Measurements from ENCODE around the gene HFE. TPM values are rescaled to one million over a fixed set of nuclear protein-coding genes. Genes with fewer than 3 reads are reported as not detected.

Gene HFE
- total and polyA plus RNA-seq, 3 experiments from 2014 or later, result 0.37 to 4.8 (median 1.1) TPM

DNA sequence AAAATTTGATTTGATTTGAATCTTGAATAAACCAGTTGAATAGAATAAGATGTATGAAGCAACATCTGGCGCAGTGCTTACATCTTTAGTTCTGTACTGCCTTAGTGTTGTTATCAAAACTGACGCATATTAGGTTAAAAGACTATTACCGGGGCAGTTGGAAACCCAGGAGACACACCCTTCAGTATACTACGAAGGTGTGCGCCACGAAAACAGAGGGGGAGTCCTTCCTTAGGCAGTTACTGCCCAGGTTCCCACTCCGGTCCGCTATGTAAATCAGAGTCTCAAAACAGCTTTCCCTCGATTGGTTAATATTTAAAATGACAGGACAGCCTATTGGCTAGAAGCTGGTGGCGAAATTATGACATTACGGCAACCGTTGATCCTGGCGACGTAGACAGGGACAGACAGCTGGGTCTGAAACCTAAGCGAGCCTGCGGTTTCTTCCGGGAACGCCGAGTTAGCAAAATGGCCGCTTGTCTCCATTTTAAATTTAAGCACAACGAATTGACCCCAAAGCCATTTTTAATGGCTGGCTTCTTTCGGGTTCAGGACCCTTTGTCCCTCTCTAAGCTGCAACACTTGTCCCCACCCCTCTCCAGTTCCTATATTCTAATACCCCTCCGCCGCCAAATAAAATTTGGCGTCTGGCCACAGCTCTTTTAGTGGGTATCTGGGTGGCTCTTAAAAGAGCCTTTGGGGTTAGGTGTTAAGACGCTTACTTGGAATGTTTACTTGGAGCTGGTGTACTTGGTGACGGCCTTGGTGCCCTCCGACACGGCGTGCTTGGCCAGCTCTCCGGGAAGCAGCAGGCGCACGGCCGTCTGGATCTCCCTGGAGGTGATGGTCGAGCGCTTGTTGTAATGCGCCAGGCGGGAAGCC, 35.8 kb downstream of the HFE start:
- Mint-ChIP-seq H3K27me3 (peaks cover 0 to 10% of the 10 kb centered on the region in 2 donors), H3K4me3 (peak overlapping the region; percentile 92 to 100 (median 97)), H3K27ac (peak overlapping the region; percentile 95 to 99 (median 98)), H3K9me3 (peaks cover 0 to 4% (median 0%) of the 10 kb centered on the region in 5 donors), H3K4me1 (peaks cover 30 to 40% (median 38%) of the 10 kb centered on the region in 3 donors), H3K36me3 (peaks cover 0 to 50% (median 4%) of the 10 kb centered on the region in 3 donors)
- ChIA-PET CTCF (interaction anchor here (0.7 to 6.4 kb wide), 24 partner anchors 10 to 1749 kb away, joined by 3 to 174 read pairs (median 9); a partner anchor contains a TSS), POLR2A (interaction anchor here (0.5 to 8.4 kb wide), 47 partner anchors 13 to 1770 kb away, joined by 3 to 958 read pairs (median 16); partner anchors contain the start of genes HFE and HMGN4)
- peak overlapping the region; percentile 97 for H3K27ac ChIP-seq (ENCODE audit: low read depth, low read length)
- no peaks in the 10 kb centered on the region for H3K36me3 ChIP-seq (ENCODE audit: insufficient read depth, low read length)
- H3K4me1 ChIP-seq (ENCODE audit: insufficient read depth, low read length), result peaks cover 26% of the 10 kb centered on the region
- H3K4me3 ChIP-seq (ENCODE audit: low read length), result peak overlapping the region; percentile 90
- H3K27me3 ChIP-seq (ENCODE audit: insufficient read depth, low read length, poor library complexity, severe bottlenecking), result no peaks in the 10 kb centered on the region
- H3K9me3 ChIP-seq (ENCODE audit: low read length), result no peaks in the 10 kb centered on the region
- DNase-seq, result peak; percentile 79 to 97 (median 95)

- H3K36me3 ChIP-seq (ENCODE audit: insufficient read depth, low read length), result no peaks in the 10 kb centered on the region
- peaks cover 31% of the 10 kb centered on the region for H3K4me1 ChIP-seq (ENCODE audit: insufficient read depth, low read length)
- DNase-seq, result peak in 3 of 5 donors; percentile 62 to 93 (median 71)
- H3K9me3 ChIP-seq (ENCODE audit: low read length), result no peaks in the 10 kb centered on the region
- H3K27me3 ChIP-seq (ENCODE audit: insufficient read depth, low read length, poor library complexity, severe bottlenecking), result no peaks in the 10 kb centered on the region
- Mint-ChIP-seq H3K4me1 (peaks cover 36 to 45% (median 43%) of the 10 kb centered on the region in 3 donors), H3K27ac (peak overlapping the region; percentile 95 to 99 (median 98)), H3K27me3 (peaks cover 0 to 10% of the 10 kb centered on the region in 2 donors), H3K9me3 (peaks cover 0 to 4% (median 0%) of the 10 kb centered on the region in 5 donors), H3K4me3 (peak overlapping the region; percentile 92 to 100 (median 97)), H3K36me3 (peaks cover 0 to 56% (median 7%) of the 10 kb centered on the region in 3 donors)
- CTCF ChIA-PET, result interaction anchor here (0.7 to 6.4 kb wide), 26 partner anchors 10 to 1748 kb away, joined by 3 to 174 read pairs (median 8); a partner anchor contains a TSS
- POLR2A ChIA-PET, result interaction anchor here (0.6 to 8.4 kb wide), 50 partner anchors 12 to 1769 kb away, joined by 3 to 958 read pairs (median 15); partner anchors contain the start of genes HFE and HMGN4
- peak overlapping the region; percentile 97 for H3K27ac ChIP-seq (ENCODE audit: low read depth, low read length)
- H3K4me3 ChIP-seq (ENCODE audit: low read length), result peak overlapping the region; percentile 90
These were observed 36.4 kb downstream of the HFE start for GRCh38 chr6:26123675-26123946.

GRCh38 chr6:26123947-26124780, 36.9 kb downstream of the HFE start:
- peaks cover 0 to 58% (median 8%) of the 10 kb centered on the region in 3 donors for H3K36me3 Mint-ChIP-seq
- CTCF ChIA-PET, result interaction anchor here (0.7 to 6.4 kb wide), 30 partner anchors 9 to 1771 kb away, joined by 3 to 174 read pairs (median 8); a partner anchor contains a TSS
- H3K4me3 ChIP-seq (ENCODE audit: low read length), result peak overlapping the region; percentile 90
- peak in 4 of 5 donors; percentile 44 to 93 (median 70) for DNase-seq
- no peaks in the 10 kb centered on the region for H3K27me3 ChIP-seq (ENCODE audit: insufficient read depth, low read length, poor library complexity, severe bottlenecking)
- H3K9me3 ChIP-seq (ENCODE audit: low read length), result no peaks in the 10 kb centered on the region
- peak overlapping the region; percentile 95 to 99 (median 98) for H3K27ac Mint-ChIP-seq
- H3K36me3 ChIP-seq (ENCODE audit: insufficient read depth, low read length), result no peaks in the 10 kb centered on the region
- H3K4me1 Mint-ChIP-seq, result peaks cover 37 to 51% (median 49%) of the 10 kb centered on the region in 3 donors
- POLR2A ChIA-PET, result interaction anchor here (0.5 to 8.4 kb wide), 58 partner anchors 12 to 1769 kb away, joined by 3 to 958 read pairs (median 10); partner anchors contain the start of genes HFE, HMGN4 and ZNF184
- peak overlapping the region; percentile 97 for H3K27ac ChIP-seq (ENCODE audit: low read depth, low read length)
- H3K4me3 Mint-ChIP-seq, result peak overlapping the region; percentile 92 to 100 (median 97)
- H3K9me3 Mint-ChIP-seq, result peaks cover 0 to 4% (median 0%) of the 10 kb centered on the region in 5 donors
- peaks cover 31% of the 10 kb centered on the region for H3K4me1 ChIP-seq (ENCODE audit: insufficient read depth, low read length)
- peaks cover 0 to 10% of the 10 kb centered on the region in 2 donors for H3K27me3 Mint-ChIP-seq

GRCh38 chr6:26124781-26125685, 37.8 kb downstream of the HFE start:
- Mint-ChIP-seq H3K27me3 (peaks cover 0 to 10% of the 10 kb centered on the region in 2 donors), H3K9me3 (peaks cover 0 to 4% (median 0%) of the 10 kb centered on the region in 5 donors), H3K4me1 (peaks cover 41 to 58% (median 57%) of the 10 kb centered on the region in 3 donors), H3K27ac (peak overlapping the region; percentile 95 to 99 (median 98)), H3K36me3 (peaks cover 4 to 64% (median 10%) of the 10 kb centered on the region in 3 donors), H3K4me3 (peak overlapping the region; percentile 92 to 100 (median 97))
- peak overlapping the region; percentile 90 for H3K4me3 ChIP-seq (ENCODE audit: low read length)
- H3K27ac ChIP-seq (ENCODE audit: low read depth, low read length), result peak overlapping the region; percentile 97
- no peaks in the 10 kb centered on the region for H3K27me3 ChIP-seq (ENCODE audit: insufficient read depth, low read length, poor library complexity, severe bottlenecking)
- peak in 3 of 5 donors; percentile 22 to 49 (median 37) for DNase-seq
- ChIA-PET POLR2A (interaction anchor here (0.5 to 8.4 kb wide), 43 partner anchors 11 to 1768 kb away, joined by 3 to 958 read pairs (median 18); partner anchors contain the start of genes HFE and ZNF184), CTCF (interaction anchor here (0.7 to 6.4 kb wide), 24 partner anchors 9 to 1770 kb away, joined by 3 to 174 read pairs (median 8); a partner anchor contains a TSS)
- H3K9me3 ChIP-seq (ENCODE audit: low read length), result no peaks in the 10 kb centered on the region
- H3K36me3 ChIP-seq (ENCODE audit: insufficient read depth, low read length), result no peaks in the 10 kb centered on the region
- peaks cover 39% of the 10 kb centered on the region for H3K4me1 ChIP-seq (ENCODE audit: insufficient read depth, low read length)

DNA sequence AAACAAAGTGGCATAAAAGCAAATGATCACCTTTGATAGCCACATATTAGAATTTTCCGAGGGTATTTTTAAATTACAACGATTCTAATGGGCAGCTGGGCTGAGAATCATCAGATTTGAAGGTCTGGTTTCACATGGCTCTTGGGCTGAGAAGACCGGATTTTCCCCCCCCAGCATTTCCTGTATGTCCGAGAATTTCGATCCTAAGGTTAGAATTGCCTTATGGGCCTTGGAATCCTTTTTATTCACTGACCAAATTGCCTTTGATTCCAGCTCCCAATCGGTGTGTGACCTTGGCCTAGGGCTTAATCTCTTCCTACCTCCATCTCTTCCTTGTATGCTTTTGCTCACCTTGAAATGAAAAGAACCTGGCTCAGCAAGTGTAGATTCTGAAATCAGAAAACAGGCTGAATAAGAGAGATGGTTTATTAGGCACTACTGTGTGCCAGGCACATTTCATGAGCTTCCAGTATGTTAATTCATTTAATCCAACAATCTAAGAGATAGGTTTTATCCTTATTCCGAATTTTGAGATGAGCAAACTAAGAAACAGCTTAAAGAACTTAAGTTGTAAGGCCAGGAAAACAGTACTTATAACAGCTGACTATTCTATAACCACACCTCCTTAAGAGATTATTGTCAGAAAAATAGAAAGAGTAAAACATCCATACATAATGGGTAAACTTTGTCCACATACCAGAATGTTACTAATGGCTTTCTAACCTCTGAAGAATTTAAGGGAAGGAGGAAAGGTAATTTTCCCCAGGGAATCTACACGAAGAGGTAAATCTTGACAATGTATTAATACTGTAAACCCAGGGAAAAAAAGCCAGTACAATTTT, 39.4 kb downstream of the HFE start:
- H3K4me1 ChIP-seq (ENCODE audit: insufficient read depth, low read length), result peaks cover 45% of the 10 kb centered on the region
- ChIA-PET POLR2A (interaction anchor here (0.5 to 8.4 kb wide), 21 partner anchors 10 to 1711 kb away, joined by 3 to 958 read pairs (median 56); a partner anchor contains a TSS), CTCF (interaction anchor here (0.9 to 6.4 kb wide), 6 partner anchors 22 to 71 kb away, joined by 3 to 174 read pairs (median 6); a partner anchor contains a TSS)
- no peaks in the 10 kb centered on the region for H3K36me3 ChIP-seq (ENCODE audit: insufficient read depth, low read length)
- no peaks in the 10 kb centered on the region for H3K9me3 ChIP-seq (ENCODE audit: low read length)
- H3K27ac ChIP-seq (ENCODE audit: low read depth, low read length), result peak overlapping the region; percentile 97
- peak overlapping the region; percentile 90 for H3K4me3 ChIP-seq (ENCODE audit: low read length)
- H3K9me3 Mint-ChIP-seq, result peaks cover 0 to 4% (median 0%) of the 10 kb centered on the region in 5 donors
- H3K4me1 Mint-ChIP-seq, result peaks cover 41 to 63% (median 58%) of the 10 kb centered on the region in 3 donors
- H3K36me3 Mint-ChIP-seq, result peaks cover 4 to 74% (median 15%) of the 10 kb centered on the region in 3 donors
- peaks cover 0 to 10% of the 10 kb centered on the region in 2 donors for H3K27me3 Mint-ChIP-seq
- DNase-seq, result no peak
- H3K27ac Mint-ChIP-seq, result peak overlapping the region; percentile 95 to 99 (median 98)
- no peaks in the 10 kb centered on the region for H3K27me3 ChIP-seq (ENCODE audit: insufficient read depth, low read length, poor library complexity, severe bottlenecking)
- H3K4me3 Mint-ChIP-seq, result peak overlapping the region; percentile 92 to 100 (median 97)
